Left ventricle myocardium inferior (tissue), 1 donor: ENCODE measurements around the gene INPP4B. TPM values are rescaled to one million over a fixed set of nuclear protein-coding genes. Genes with fewer than 3 reads are reported as not detected.
A peak's percentile ranks its signal among the peaks of the same experiment; 100 is the strongest.

ENCODE experiments used
- DNase-seq: peaks from one replicate; pipeline ENCODE4 v3.0.0-alpha.2; 2020
- H3K27ac ChIP-seq: fragments of 200-600 bp; replicated peaks from 2 replicates; pipeline ENCODE4 v1.8.0; 2021
- H3K27me3 ChIP-seq: fragments of 200-600 bp; 2 replicates; pipeline ENCODE4 v1.8.0; 2021; ENCODE audit warnings: low read depth
- H3K36me3 ChIP-seq: fragments of 200-600 bp; 2 replicates; pipeline ENCODE4 v1.8.0; 2021
- H3K4me1 ChIP-seq: fragments of 200-600 bp; 2 replicates; pipeline ENCODE4 v1.8.0; 2021
- H3K4me3 ChIP-seq: fragments of 200-600 bp; 2 replicates; pipeline ENCODE4 v1.8.0; 2021; ENCODE audit warnings: mild to moderate bottlenecking, moderate library complexity
- H3K9me3 ChIP-seq: fragments of 200-600 bp; replicated peaks from 2 replicates; pipeline ENCODE4 v1.8.0; 2021
- intact Hi-C: fragments of 100-400 bp; cut with micrococcal nuclease; formaldehyde crosslinking; loops from one replicate; pipeline ENCODE4 v1.11.0; 2022
- total RNA-seq: library from RNA; stranded (reverse); fragmentation: NEBNext Ultra II Directional; extraction: Animal tissue kit (Norgen Biotek cat#: 25700); gene quantifications from one replicate; pipeline ENCODE4 v1.2.1, GENCODE V29; 2021
- TF ChIP-seq, protein P1 (sequence below): fragments of 200-600 bp; IDR thresholded peaks from 2 replicates; pipeline ENCODE4 v1.8.0; 2021; ENCODE audit warnings: antibody characterized with exemption, mild to moderate bottlenecking, borderline replicate concordance
- donor health status: DM: no; HTN: yes; CAD: no; lungs with severe emphysema.

Gene INPP4B
- total RNA-seq, 1 donor from 2014 or later: 61.1 TPM

DNA sequence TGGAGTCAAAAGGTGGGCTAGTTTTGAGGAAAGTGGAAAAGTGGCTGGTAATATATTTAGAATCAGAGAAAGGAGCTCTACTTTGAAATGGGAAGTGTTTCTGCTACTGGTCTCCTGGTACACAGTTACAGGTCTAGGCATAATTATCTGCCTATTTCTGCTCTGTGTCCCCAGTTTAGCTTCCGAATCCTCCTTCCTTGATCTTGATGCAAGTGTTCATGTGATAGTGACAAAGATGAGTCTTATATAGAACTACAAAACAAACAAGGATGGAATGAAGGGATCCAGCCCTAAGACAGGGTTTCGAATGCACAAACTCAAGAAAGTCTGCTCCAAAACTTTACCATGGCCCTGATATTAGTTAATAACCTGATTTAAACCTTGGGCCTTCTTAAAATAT lies 580.2 kb downstream of the INPP4B start:
- Histone ChIP-seq H3K4me3 (no peak overlapping the region), H3K4me1 (peaks cover 11% of the 10 kb centered on the region), H3K9me3 (no peaks in the 10 kb centered on the region), H3K27ac (peak overlapping the region; percentile 77), H3K36me3 (no peaks in the 10 kb centered on the region), H3K27me3 (no peaks in the 10 kb centered on the region)
- intact Hi-C loops: no loop called here
- TF ChIP-seq, protein P1, sequence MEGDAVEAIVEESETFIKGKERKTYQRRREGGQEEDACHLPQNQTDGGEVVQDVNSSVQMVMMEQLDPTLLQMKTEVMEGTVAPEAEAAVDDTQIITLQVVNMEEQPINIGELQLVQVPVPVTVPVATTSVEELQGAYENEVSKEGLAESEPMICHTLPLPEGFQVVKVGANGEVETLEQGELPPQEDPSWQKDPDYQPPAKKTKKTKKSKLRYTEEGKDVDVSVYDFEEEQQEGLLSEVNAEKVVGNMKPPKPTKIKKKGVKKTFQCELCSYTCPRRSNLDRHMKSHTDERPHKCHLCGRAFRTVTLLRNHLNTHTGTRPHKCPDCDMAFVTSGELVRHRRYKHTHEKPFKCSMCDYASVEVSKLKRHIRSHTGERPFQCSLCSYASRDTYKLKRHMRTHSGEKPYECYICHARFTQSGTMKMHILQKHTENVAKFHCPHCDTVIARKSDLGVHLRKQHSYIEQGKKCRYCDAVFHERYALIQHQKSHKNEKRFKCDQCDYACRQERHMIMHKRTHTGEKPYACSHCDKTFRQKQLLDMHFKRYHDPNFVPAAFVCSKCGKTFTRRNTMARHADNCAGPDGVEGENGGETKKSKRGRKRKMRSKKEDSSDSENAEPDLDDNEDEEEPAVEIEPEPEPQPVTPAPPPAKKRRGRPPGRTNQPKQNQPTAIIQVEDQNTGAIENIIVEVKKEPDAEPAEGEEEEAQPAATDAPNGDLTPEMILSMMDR: no peak
- no peak for DNase-seq

DNA sequence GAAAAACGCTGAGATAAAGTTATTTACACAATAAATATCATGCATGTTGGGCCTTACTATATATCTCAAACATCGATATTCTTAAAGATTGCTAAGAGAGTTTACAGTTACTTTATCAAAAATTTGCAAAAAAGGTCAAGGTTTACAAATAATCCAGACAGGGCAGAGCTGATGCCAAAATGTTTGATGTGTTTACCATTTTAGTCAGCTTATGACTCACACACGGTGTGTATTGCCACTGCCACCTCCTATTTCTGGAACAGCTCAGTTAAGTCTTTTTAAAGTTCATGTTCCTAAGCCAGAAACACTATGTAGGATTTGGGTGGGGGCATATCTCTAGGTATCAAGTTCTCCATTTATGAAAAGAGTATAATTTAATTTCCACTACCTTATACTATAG lies 580.6 kb downstream of the INPP4B start:
- no peaks in the 10 kb centered on the region for H3K36me3 ChIP-seq
- peak overlapping the region; percentile 77 for H3K27ac ChIP-seq
- no peaks in the 10 kb centered on the region for H3K9me3 ChIP-seq
- H3K4me1 ChIP-seq: peaks cover 11% of the 10 kb centered on the region
- H3K27me3 ChIP-seq: no peaks in the 10 kb centered on the region
- DNase-seq: no peak
- H3K4me3 ChIP-seq: no peak overlapping the region
- TF ChIP-seq, protein P1: no peak
- intact Hi-C loops: no loop called here

DNA sequence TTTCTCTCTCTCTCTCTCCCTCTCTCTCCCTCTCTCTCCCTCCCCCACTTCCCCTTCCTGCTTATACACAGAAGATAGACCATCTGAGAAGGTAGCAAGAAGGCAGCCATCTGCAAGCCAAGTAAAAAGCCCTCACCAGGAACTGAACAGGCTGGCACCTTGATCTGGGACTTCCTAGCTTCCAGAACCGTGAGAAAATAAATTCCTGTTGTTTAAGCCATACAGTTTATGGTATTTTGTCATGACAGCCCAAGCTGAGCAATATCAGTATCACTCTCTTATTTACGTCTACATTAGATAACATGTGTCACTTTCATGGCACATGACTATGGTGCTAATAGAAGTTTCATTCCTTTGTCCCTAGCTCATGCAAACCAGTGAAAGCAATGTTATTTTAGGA lies 581.1 kb downstream of the INPP4B start:
- peak overlapping the region; percentile 77 for H3K27ac ChIP-seq
- intact Hi-C loops: no loop called here
- no peaks in the 10 kb centered on the region for H3K9me3 ChIP-seq
- peaks cover 11% of the 10 kb centered on the region for H3K4me1 ChIP-seq
- no peak for DNase-seq
- no peaks in the 10 kb centered on the region for H3K27me3 ChIP-seq
- TF ChIP-seq, protein P1: no peak
- peaks cover 2% of the 10 kb centered on the region for H3K36me3 ChIP-seq
- H3K4me3 ChIP-seq: no peak overlapping the region

DNA sequence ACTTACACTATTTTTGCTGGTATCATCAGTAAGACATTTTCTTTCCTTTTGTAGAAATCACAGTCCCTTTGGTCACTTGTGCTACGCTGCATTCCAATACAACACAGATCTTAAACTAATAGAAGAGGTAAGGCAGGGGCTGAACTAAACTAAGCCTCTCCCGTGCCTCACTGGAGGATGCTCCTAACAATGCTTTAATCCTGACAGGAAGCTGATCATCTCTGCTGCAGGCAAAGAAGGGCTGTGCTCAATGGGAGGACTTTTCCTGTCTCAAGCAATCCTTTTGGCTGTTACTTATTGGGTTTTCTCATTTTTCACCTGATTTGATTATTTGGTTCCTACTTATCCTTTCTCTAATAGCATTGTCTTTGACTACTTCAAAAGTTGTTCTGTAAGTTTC lies 583.1 kb downstream of the INPP4B start:
- no peak overlapping the region for H3K4me3 ChIP-seq
- peaks cover 11% of the 10 kb centered on the region for H3K4me1 ChIP-seq
- H3K9me3 ChIP-seq: no peaks in the 10 kb centered on the region
- TF ChIP-seq, protein P1: no peak
- H3K36me3 ChIP-seq: peaks cover 4% of the 10 kb centered on the region
- no peak for DNase-seq
- no peak overlapping the region for H3K27ac ChIP-seq
- H3K27me3 ChIP-seq: no peaks in the 10 kb centered on the region
- intact Hi-C loops: no loop called here

DNA sequence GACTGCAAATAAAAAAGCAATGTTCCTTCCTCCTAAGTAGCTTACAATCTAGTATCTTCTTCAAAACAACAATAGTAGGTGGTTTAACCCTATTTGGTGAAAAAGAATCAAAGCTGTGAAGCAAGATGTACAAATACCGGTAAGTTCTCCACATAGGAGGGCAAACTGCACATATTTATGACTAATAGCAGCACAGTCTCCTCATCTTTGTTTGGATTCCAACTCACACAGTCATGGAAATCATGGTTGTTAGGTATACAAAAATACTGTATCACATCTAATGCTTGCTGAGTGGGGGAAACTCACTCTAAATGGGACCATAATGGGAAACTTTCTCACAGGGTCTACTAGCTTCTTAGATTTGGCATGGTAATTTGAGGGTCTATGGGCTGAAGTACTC lies 597.2 kb downstream of the INPP4B start:
- intact Hi-C loops: no loop called here
- H3K27ac ChIP-seq: no peak overlapping the region
- no peak overlapping the region for H3K4me3 ChIP-seq
- H3K27me3 ChIP-seq: no peaks in the 10 kb centered on the region
- DNase-seq: no peak
- peaks cover 11% of the 10 kb centered on the region for H3K9me3 ChIP-seq
- TF ChIP-seq, protein P1: no peak
- H3K4me1 ChIP-seq: no peaks in the 10 kb centered on the region
- H3K36me3 ChIP-seq: no peaks in the 10 kb centered on the region

DNA sequence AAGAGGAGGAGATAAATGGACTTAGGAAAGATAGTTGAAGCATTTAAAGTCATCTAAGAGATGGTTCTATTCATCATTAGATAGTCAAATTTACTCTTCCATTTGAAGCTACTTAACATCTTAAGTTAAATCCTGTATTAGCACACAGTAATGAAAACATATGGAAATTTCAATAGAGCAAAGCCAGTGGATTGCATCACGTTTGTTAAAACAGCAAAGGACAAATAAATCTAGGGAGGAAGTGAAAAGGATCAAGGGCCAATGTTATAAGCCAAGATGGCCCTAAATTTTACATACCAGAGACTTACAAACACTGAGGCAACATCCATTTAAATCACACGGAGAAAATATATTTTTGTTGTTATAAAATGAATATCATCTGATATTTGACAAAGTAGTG lies 602.8 kb downstream of the INPP4B start:
- H3K4me1 ChIP-seq: no peaks in the 10 kb centered on the region
- TF ChIP-seq, protein P1: no peak
- H3K9me3 ChIP-seq: peaks cover 11% of the 10 kb centered on the region
- no peaks in the 10 kb centered on the region for H3K36me3 ChIP-seq
- no peaks in the 10 kb centered on the region for H3K27me3 ChIP-seq
- intact Hi-C loops: no loop called here
- no peak for DNase-seq
- H3K27ac ChIP-seq: no peak overlapping the region
- no peak overlapping the region for H3K4me3 ChIP-seq
